ENCODE data around the gene ZC3H8. TPM values are rescaled to one million over a fixed set of nuclear protein-coding genes. Genes with fewer than 3 reads are reported as not detected.

Gene ZC3H8
- total and polyA plus RNA-seq, 4 experiments from 2014 or later = 8.4 to 18.9 (median 17.6) TPM

GRCh38 chr2:112251271-112251670 is 3.6 kb downstream of the ZC3H8 start:
- peaks cover 15 to 17% of the 10 kb centered on the region in 2 donors for H3K36me3 Mint-ChIP-seq
- peaks cover 0 to 21% (median 13%) of the 10 kb centered on the region in 4 donors for H3K4me1 Mint-ChIP-seq
- no peak overlapping the region for H3K4me3 Mint-ChIP-seq
- Histone ChIP-seq H3K4me3 (ENCODE audit: low read length in 2 of 2) (no peak overlapping the region), H3K27ac (ENCODE audit: low read depth, low read length) (no peak overlapping the region), H3K27me3 (ENCODE audit: insufficient read depth, low read length) (no peaks in the 10 kb centered on the region), H3K9me3 (ENCODE audit: control insufficient read depth in 1 of 2, low read length in 2 of 2) (no peaks in the 10 kb centered on the region), H3K4me1 (ENCODE audit: insufficient read depth, low read length) (peaks cover 33% of the 10 kb centered on the region), H3K36me3 (ENCODE audit: insufficient read depth, low read length) (no peaks in the 10 kb centered on the region)
- intact Hi-C loops (cut with micrococcal nuclease) = loop anchor here (10.0 kb wide), 1 partner anchor 234 kb away; the partner anchor contains the start of gene TTL
- DNase-seq = no peak
- ChIA-PET POLR2A (ENCODE audit: partially characterized antibody) (interaction anchor here (0.6 to 1.0 kb wide), 3 partner anchors 68 to 193 kb away, joined by 3 read pairs; partner anchors contain the start of gene FBLN7), CTCF (ENCODE audit: partially characterized antibody) (interaction anchor here (0.5 to 2.1 kb wide), 5 partner anchors 8 to 130 kb away, joined by 3 to 14 read pairs (median 4); no protein-coding TSS in a partner anchor)
- H3K27ac Mint-ChIP-seq = no peak overlapping the region
- H3K27me3 Mint-ChIP-seq = no peaks in the 10 kb centered on the region
- H3K9me3 Mint-ChIP-seq = peaks cover 0 to 2% (median 0%) of the 10 kb centered on the region in 8 donors

- Histone ChIP-seq H3K9me3 (ENCODE audit: control insufficient read depth in 1 of 2, low read length in 2 of 2) (no peaks in the 10 kb centered on the region), H3K4me1 (ENCODE audit: insufficient read depth, low read length) (peaks cover 11% of the 10 kb centered on the region), H3K27ac (ENCODE audit: low read depth, low read length) (no peak overlapping the region), H3K27me3 (ENCODE audit: insufficient read depth, low read length) (no peaks in the 10 kb centered on the region), H3K4me3 (ENCODE audit: low read length in 2 of 2) (no peak overlapping the region), H3K36me3 (ENCODE audit: insufficient read depth, low read length) (peaks cover 4% of the 10 kb centered on the region)
- H3K4me1 Mint-ChIP-seq = peaks cover 19 to 32% (median 19%) of the 10 kb centered on the region in 4 donors
- no peaks in the 10 kb centered on the region for H3K27me3 Mint-ChIP-seq
- H3K27ac Mint-ChIP-seq = no peak overlapping the region
- intact Hi-C loops (cut with micrococcal nuclease) = no loop called here
- DNase-seq = no peak
- no peaks in the 10 kb centered on the region for H3K9me3 Mint-ChIP-seq
- ChIA-PET POLR2A (ENCODE audit: partially characterized antibody) (interaction anchor here (0.9 to 1.6 kb wide), 2 partner anchors 9 to 10 kb away, joined by 3 to 4 read pairs; partner anchors contain the start of gene ZC3H8), CTCF (ENCODE audit: partially characterized antibody) (interaction anchor here (1.8 to 4.2 kb wide), 2 partner anchors 15 to 63 kb away, joined by 4 to 16 read pairs; no protein-coding TSS in a partner anchor)
- H3K4me3 Mint-ChIP-seq = no peak overlapping the region
- peaks cover 45 to 47% of the 10 kb centered on the region in 2 donors for H3K36me3 Mint-ChIP-seq
Measured at GRCh38 chr2:112244854-112245253, 10.0 kb downstream of the ZC3H8 start.

- DNase-seq = no peak
- peaks cover 11% of the 10 kb centered on the region for H3K4me1 ChIP-seq (ENCODE audit: insufficient read depth, low read length)
- CTCF ChIA-PET (ENCODE audit: partially characterized antibody) = interaction anchor here (1.0 to 2.0 kb wide), 4 partner anchors 9 to 61 kb away, joined by 3 to 5 read pairs (median 4); no protein-coding TSS in a partner anchor
- H3K27ac ChIP-seq (ENCODE audit: low read depth, low read length) = no peak overlapping the region
- H3K9me3 ChIP-seq (ENCODE audit: control insufficient read depth in 1 of 2, low read length in 2 of 2) = no peaks in the 10 kb centered on the region
- Mint-ChIP-seq H3K4me1 (peaks cover 19 to 32% (median 20%) of the 10 kb centered on the region in 4 donors), H3K36me3 (peaks cover 38 to 47% of the 10 kb centered on the region in 2 donors), H3K27me3 (no peaks in the 10 kb centered on the region), H3K9me3 (no peaks in the 10 kb centered on the region), H3K4me3 (no peak overlapping the region), H3K27ac (no peak overlapping the region)
- no peaks in the 10 kb centered on the region for H3K27me3 ChIP-seq (ENCODE audit: insufficient read depth, low read length)
- intact Hi-C loops (cut with micrococcal nuclease) = no loop called here
- H3K4me3 ChIP-seq (ENCODE audit: low read length in 2 of 2) = no peak overlapping the region
- peaks cover 4% of the 10 kb centered on the region for H3K36me3 ChIP-seq (ENCODE audit: insufficient read depth, low read length)
- POLR2A ChIA-PET (ENCODE audit: partially characterized antibody) = interaction anchor here (1.3 to 1.9 kb wide), 2 partner anchors 11 to 62 kb away, joined by 5 to 6 read pairs; partner anchors contain the start of gene ZC3H8
Measured at GRCh38 chr2:112243233-112243632, 11.6 kb downstream of the ZC3H8 start.

GRCh38 chr2:112242384-112242783 is 12.5 kb downstream of the ZC3H8 start:
- H3K27me3 Mint-ChIP-seq = no peaks in the 10 kb centered on the region
- peaks cover 19 to 32% (median 20%) of the 10 kb centered on the region in 4 donors for H3K4me1 Mint-ChIP-seq
- Histone ChIP-seq H3K4me3 (ENCODE audit: low read length in 2 of 2) (no peak overlapping the region), H3K4me1 (ENCODE audit: insufficient read depth, low read length) (peaks cover 11% of the 10 kb centered on the region), H3K36me3 (ENCODE audit: insufficient read depth, low read length) (peaks cover 4% of the 10 kb centered on the region), H3K27ac (ENCODE audit: low read depth, low read length) (no peak overlapping the region), H3K9me3 (ENCODE audit: control insufficient read depth in 1 of 2, low read length in 2 of 2) (no peaks in the 10 kb centered on the region), H3K27me3 (ENCODE audit: insufficient read depth, low read length) (no peaks in the 10 kb centered on the region)
- intact Hi-C loops (cut with micrococcal nuclease) = no loop called here
- ChIA-PET POLR2A (ENCODE audit: partially characterized antibody) (interaction anchor here (1.3 to 1.9 kb wide), 2 partner anchors 12 to 61 kb away, joined by 5 to 6 read pairs; partner anchors contain the start of gene ZC3H8), CTCF (ENCODE audit: partially characterized antibody) (interaction anchor here (1.0 to 2.0 kb wide), 2 partner anchors 10 to 17 kb away, joined by 3 to 5 read pairs; no protein-coding TSS in a partner anchor)
- H3K27ac Mint-ChIP-seq = peak overlapping the region in 4 of 7 donors; percentile 25 to 59 (median 36)
- DNase-seq = no peak
- no peaks in the 10 kb centered on the region for H3K9me3 Mint-ChIP-seq
- H3K4me3 Mint-ChIP-seq = peak overlapping the region in 2 of 8 donors; percentile 24 to 43
- peaks cover 32 to 47% of the 10 kb centered on the region in 2 donors for H3K36me3 Mint-ChIP-seq

DNA sequence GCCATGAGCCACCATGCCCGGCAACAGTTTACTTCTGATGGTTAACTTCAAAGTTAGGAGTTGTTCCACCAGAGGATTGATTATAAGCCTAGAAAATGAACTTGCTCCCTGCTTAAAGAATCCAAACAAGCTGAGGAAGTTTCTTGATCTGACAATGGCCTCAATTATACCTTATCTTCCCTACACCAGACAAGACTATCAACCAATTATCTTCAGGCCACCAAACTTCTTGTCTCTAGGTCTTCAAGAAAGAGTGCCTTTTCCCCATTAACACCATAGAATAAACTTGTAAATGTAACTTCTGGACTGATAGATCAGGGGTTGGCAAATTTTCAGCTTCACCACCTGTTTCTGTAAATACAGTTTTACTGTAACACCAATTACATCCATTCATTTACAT is 15.0 kb downstream of the ZC3H8 start:
- no peak overlapping the region for H3K4me3 Mint-ChIP-seq
- CTCF ChIA-PET (ENCODE audit: partially characterized antibody) = interaction anchor here (1.4 kb wide), 1 partner anchor 20 kb away, joined by 5 read pairs; no protein-coding TSS in a partner anchor
- H3K27me3 Mint-ChIP-seq = no peaks in the 10 kb centered on the region
- Histone ChIP-seq H3K36me3 (ENCODE audit: insufficient read depth, low read length) (no peaks in the 10 kb centered on the region), H3K4me1 (ENCODE audit: insufficient read depth, low read length) (peaks cover 11% of the 10 kb centered on the region), H3K27ac (ENCODE audit: low read depth, low read length) (no peak overlapping the region), H3K27me3 (ENCODE audit: insufficient read depth, low read length) (no peaks in the 10 kb centered on the region), H3K9me3 (ENCODE audit: control insufficient read depth in 1 of 2, low read length in 2 of 2) (no peaks in the 10 kb centered on the region), H3K4me3 (ENCODE audit: low read length in 2 of 2) (no peak overlapping the region)
- intact Hi-C loops (cut with micrococcal nuclease) = no loop called here
- POLR2A ChIA-PET (ENCODE audit: partially characterized antibody) = interaction anchor here (1.3 kb wide), 1 partner anchor 58 kb away, joined by 3 read pairs; no protein-coding TSS in a partner anchor
- peak overlapping the region in 1 of 7 donors; percentile 25 for H3K27ac Mint-ChIP-seq
- H3K9me3 Mint-ChIP-seq = no peaks in the 10 kb centered on the region
- H3K36me3 Mint-ChIP-seq = peaks cover 25 to 37% of the 10 kb centered on the region in 2 donors
- H3K4me1 Mint-ChIP-seq = peaks cover 15 to 26% (median 18%) of the 10 kb centered on the region in 4 donors
- DNase-seq = no peak

DNA sequence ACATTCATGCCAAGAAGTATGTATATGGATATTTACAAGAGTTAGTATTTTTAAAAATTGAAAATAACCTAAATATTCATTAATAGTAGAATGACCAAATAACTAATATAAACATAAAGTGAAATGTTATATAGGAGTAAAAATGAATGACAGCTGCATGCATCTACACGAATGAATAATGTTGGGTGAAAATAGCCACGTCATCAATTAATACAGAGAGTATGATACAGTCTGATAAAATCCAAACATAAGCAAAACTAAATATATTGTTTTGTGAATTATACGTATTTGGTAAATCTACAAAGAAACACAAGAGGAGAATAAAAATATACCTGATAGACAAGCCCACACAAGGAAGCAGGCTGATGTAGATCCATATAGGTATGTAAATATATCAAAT is 24.5 kb downstream of the ZC3H8 start:
- Mint-ChIP-seq H3K36me3 (peaks cover 26 to 35% of the 10 kb centered on the region in 2 donors), H3K4me3 (no peak overlapping the region), H3K4me1 (peaks cover 0 to 5% (median 3%) of the 10 kb centered on the region in 4 donors), H3K27me3 (no peaks in the 10 kb centered on the region), H3K9me3 (no peaks in the 10 kb centered on the region), H3K27ac (no peak overlapping the region)
- POLR2A ChIA-PET (ENCODE audit: partially characterized antibody) = interaction anchor here (2.0 kb wide), 1 partner anchor 75 kb away, joined by 5 read pairs; no protein-coding TSS in a partner anchor
- no peak overlapping the region for H3K4me3 ChIP-seq (ENCODE audit: low read length in 2 of 2)
- H3K36me3 ChIP-seq (ENCODE audit: insufficient read depth, low read length) = no peaks in the 10 kb centered on the region
- CTCF ChIA-PET (ENCODE audit: partially characterized antibody) = no interaction called here
- DNase-seq = no peak
- H3K27ac ChIP-seq (ENCODE audit: low read depth, low read length) = no peak overlapping the region
- H3K4me1 ChIP-seq (ENCODE audit: insufficient read depth, low read length) = no peaks in the 10 kb centered on the region
- no peaks in the 10 kb centered on the region for H3K27me3 ChIP-seq (ENCODE audit: insufficient read depth, low read length)
- no peaks in the 10 kb centered on the region for H3K9me3 ChIP-seq (ENCODE audit: control insufficient read depth in 1 of 2, low read length in 2 of 2)
- intact Hi-C loops (cut with micrococcal nuclease) = loop anchor here (5.0 kb wide), 1 partner anchor 43 kb away; no protein-coding TSS in a partner anchor

DNA sequence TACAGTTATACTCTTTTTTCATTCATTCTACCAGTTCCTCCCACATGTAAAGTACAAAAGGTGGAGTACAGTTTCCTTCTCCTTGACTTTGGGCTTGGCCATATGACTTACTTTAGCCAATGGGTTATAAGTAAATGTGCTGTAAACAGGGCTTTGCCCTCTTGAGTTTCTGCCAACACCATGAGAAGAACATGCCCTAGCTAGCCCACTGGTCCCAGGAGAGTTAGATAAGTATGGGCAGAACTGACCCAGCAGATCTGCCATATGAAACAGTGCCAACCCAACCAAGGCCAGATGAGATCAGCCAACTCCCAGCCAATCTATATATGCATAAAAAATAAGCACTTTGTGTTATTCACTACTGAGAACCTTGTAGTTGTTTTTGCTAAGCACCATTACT is 25.5 kb downstream of the ZC3H8 start:
- Mint-ChIP-seq H3K27me3 (no peaks in the 10 kb centered on the region), H3K27ac (peak overlapping the region in 1 of 7 donors; percentile 28), H3K9me3 (no peaks in the 10 kb centered on the region), H3K36me3 (peaks cover 30 to 38% of the 10 kb centered on the region in 2 donors), H3K4me3 (no peak overlapping the region), H3K4me1 (peaks cover 0 to 5% (median 3%) of the 10 kb centered on the region in 4 donors)
- H3K9me3 ChIP-seq (ENCODE audit: control insufficient read depth in 1 of 2, low read length in 2 of 2) = no peaks in the 10 kb centered on the region
- no peaks in the 10 kb centered on the region for H3K4me1 ChIP-seq (ENCODE audit: insufficient read depth, low read length)
- no peak for DNase-seq
- intact Hi-C loops (cut with micrococcal nuclease) = no loop called here
- no peaks in the 10 kb centered on the region for H3K27me3 ChIP-seq (ENCODE audit: insufficient read depth, low read length)
- H3K36me3 ChIP-seq (ENCODE audit: insufficient read depth, low read length) = no peaks in the 10 kb centered on the region
- no peak overlapping the region for H3K4me3 ChIP-seq (ENCODE audit: low read length in 2 of 2)
- H3K27ac ChIP-seq (ENCODE audit: low read depth, low read length) = no peak overlapping the region
- ChIA-PET CTCF (ENCODE audit: partially characterized antibody) (interaction anchor here (1.5 kb wide), 1 partner anchor 30 kb away, joined by 4 read pairs; no protein-coding TSS in a partner anchor), POLR2A (ENCODE audit: partially characterized antibody) (no interaction called here)
